H9 (cell line): ENCODE data around the gene MYOM1. TPM values are rescaled to one million over a fixed set of nuclear protein-coding genes. Genes with fewer than 3 reads are reported as not detected.

Experiments used
- DNase-seq: peaks from one replicate; pipeline ENCODE4 v3.0.0-alpha.2; 2017
- H2AFZ ChIP-seq: one replicate; pipeline ENCODE4 v1.6.1; 2013; ENCODE audit warnings: mild to moderate bottlenecking, low read length, control low read depth, moderate library complexity
- H2AK5ac ChIP-seq: 2 replicates; pipeline ENCODE4 v1.6.1; 2013; ENCODE audit warnings: low read length, control low read depth, mixed read lengths; ENCODE audit not compliant: insufficient read length
- H2BK120ac ChIP-seq: one replicate; pipeline ENCODE4 v1.6.1; 2013; ENCODE audit warnings: low read depth, mild to moderate bottlenecking, low read length, control low read depth, inconsistent platforms; ENCODE audit not compliant: poor library complexity, severe bottlenecking
- H2BK12ac ChIP-seq: 2 replicates; pipeline ENCODE4 v1.6.1; 2013; ENCODE audit warnings: low read length, control low read depth, mixed read lengths, low read depth; ENCODE audit not compliant: insufficient read length
- H2BK15ac ChIP-seq: 2 replicates; pipeline ENCODE4 v1.6.1; 2013; ENCODE audit warnings: low read depth, low read length, control low read depth
- H2BK20ac ChIP-seq: one replicate; pipeline ENCODE4 v1.6.1; 2013; ENCODE audit warnings: low read depth, mild to moderate bottlenecking, low read length, control low read depth, inconsistent platforms; ENCODE audit not compliant: poor library complexity, severe bottlenecking
- H2BK5ac ChIP-seq: 2 replicates; pipeline ENCODE4 v1.6.1; 2013; ENCODE audit warnings: low read length, control low read depth, mixed read lengths; ENCODE audit not compliant: insufficient read length
- H3K14ac ChIP-seq: 2 replicates; pipeline ENCODE4 v1.6.1; 2013; ENCODE audit warnings: low read length, control low read depth; ENCODE audit not compliant: insufficient read depth
- H3K18ac ChIP-seq: 2 replicates; pipeline ENCODE4 v1.6.1; 2013; ENCODE audit warnings: low read depth, mild to moderate bottlenecking, mixed read lengths, low read length, control low read depth; ENCODE audit not compliant: insufficient read length
- H3K23ac ChIP-seq: 2 replicates; pipeline ENCODE4 v1.6.1; 2013; ENCODE audit warnings: low read length, control low read depth, mixed read lengths, low read depth; ENCODE audit not compliant: insufficient read length
- H3K23me2 ChIP-seq: 2 replicates; pipeline ENCODE4 v1.6.1; 2013; ENCODE audit warnings: low read depth, mild to moderate bottlenecking, mixed read lengths, low read length, control low read depth; ENCODE audit not compliant: insufficient read length, poor library complexity, severe bottlenecking
- H3K27ac ChIP-seq: 2 replicates; pipeline ENCODE4 v1.5.1; 2013; ENCODE audit warnings: low read length, control low read depth, mixed read lengths, low read depth; ENCODE audit not compliant: insufficient read length
- H3K27me3 ChIP-seq: 2 replicates; pipeline ENCODE4 v1.6.1; 2013; ENCODE audit warnings: low read length, control low read depth, inconsistent platforms; ENCODE audit not compliant: insufficient read depth
- H3K4ac ChIP-seq: 2 replicates; pipeline ENCODE4 v1.6.1; 2013; ENCODE audit warnings: low read depth, mild to moderate bottlenecking, control low read depth, inconsistent platforms, low read length, moderate library complexity
- H3K4me1 ChIP-seq: 2 replicates; pipeline ENCODE4 v1.6.1; 2013; ENCODE audit warnings: low read length, control low read depth, inconsistent platforms; ENCODE audit not compliant: insufficient read depth
- H3K4me2 ChIP-seq: 2 replicates; pipeline ENCODE4 v1.6.1; 2013; ENCODE audit warnings: low read length, control low read depth, mixed read lengths; ENCODE audit not compliant: insufficient read length, insufficient read depth
- H3K56ac ChIP-seq: 2 replicates; pipeline ENCODE4 v1.6.1; 2013; ENCODE audit warnings: low read depth, mild to moderate bottlenecking, mixed read lengths, low read length, control low read depth; ENCODE audit not compliant: insufficient read length
- H3K79me1 ChIP-seq: 2 replicates; pipeline ENCODE4 v1.6.1; 2013; ENCODE audit warnings: low read depth, mild to moderate bottlenecking, moderate library complexity, low read length, control low read depth, inconsistent platforms; ENCODE audit not compliant: insufficient read depth, poor library complexity, severe bottlenecking
- H3K79me2 ChIP-seq: 2 replicates; pipeline ENCODE4 v1.6.1; 2013; ENCODE audit warnings: low read length, control low read depth, inconsistent platforms; ENCODE audit not compliant: insufficient read depth
- H3K9ac ChIP-seq: 2 replicates; pipeline ENCODE4 v1.6.1; 2013; ENCODE audit warnings: low read length, control low read depth, mixed read lengths; ENCODE audit not compliant: insufficient read length; ENCODE audit errors: extremely low read depth
- H3K9me3 ChIP-seq: one replicate; pipeline ENCODE4 v1.6.1; 2013; ENCODE audit warnings: low read depth, low read length, inconsistent platforms; ENCODE audit not compliant: control insufficient read depth
- H3T11ph ChIP-seq: one replicate; pipeline ENCODE4 v1.6.1; 2013; ENCODE audit warnings: mild to moderate bottlenecking, low read length, control low read depth, inconsistent platforms
- H4K20me1 ChIP-seq: one replicate; pipeline ENCODE4 v1.6.1; 2013; ENCODE audit not compliant: control insufficient read depth, insufficient read length, insufficient read depth
- H4K5ac ChIP-seq: 2 replicates; pipeline ENCODE4 v1.6.1; 2013; ENCODE audit warnings: low read depth, mild to moderate bottlenecking, mixed read lengths, low read length, control low read depth; ENCODE audit not compliant: insufficient read length
- H4K8ac ChIP-seq: replicated peaks from 2 replicates; pipeline ENCODE4 v1.6.1; 2013; ENCODE audit warnings: low read length, control low read depth, mixed read lengths, low read depth; ENCODE audit not compliant: insufficient read length
- H4K91ac ChIP-seq: 2 replicates; pipeline ENCODE4 v1.6.1; 2013; ENCODE audit warnings: low read depth, mild to moderate bottlenecking, moderate library complexity, mixed read lengths, low read length, control low read depth; ENCODE audit not compliant: insufficient read length
- H3K27ac Mint-ChIP-seq, 3 experiments: 2 replicates in 2 of 3; 3 replicates in 1 of 3; pipeline ENCODE4 v1.8.0; 2020 to 2021; ENCODE audit warnings: mixed read lengths in 3 of 3, mild to moderate bottlenecking in 1 of 3, moderate library complexity in 1 of 3
- H3K27me3 Mint-ChIP-seq: 2 replicates; pipeline ENCODE4 v1.8.0; 2021; ENCODE audit warnings: low read depth, mild to moderate bottlenecking, moderate library complexity, mixed read lengths
- H3K36me3 Mint-ChIP-seq, 3 experiments: 2 replicates in 2 of 3; 3 replicates in 1 of 3; pipeline ENCODE4 v1.8.0; 2020 to 2021; ENCODE audit warnings: low read depth in 3 of 3, mixed read lengths in 3 of 3; ENCODE audit not compliant: insufficient read depth in 1 of 3
- H3K4me1 Mint-ChIP-seq, 2 experiments: 2 replicates each; pipeline ENCODE4 v1.8.0; 2020; ENCODE audit warnings: mixed read lengths in 2 of 2
- H3K4me3 Mint-ChIP-seq, 2 experiments: 2 replicates in 1 of 2; 3 replicates in 1 of 2; pipeline ENCODE4 v1.8.0; 2020 to 2021; ENCODE audit warnings: mild to moderate bottlenecking in 2 of 2, mixed read lengths in 2 of 2, moderate library complexity in 1 of 2
- H3K9me3 Mint-ChIP-seq, 2 experiments: 2 replicates in 1 of 2; 3 replicates in 1 of 2; pipeline ENCODE4 v1.8.0; 2020; ENCODE audit warnings: mild to moderate bottlenecking in 2 of 2, mixed read lengths in 2 of 2, moderate library complexity in 1 of 2
- WGBS: extraction: QIAGEN DNeasy Blood & Tissue Kit; methylation state at CpG from one replicate; pipeline ENCODE4 v1.1.7; 2013; ENCODE audit warnings: missing lambda C conversion rate, low lambda C conversion rate, mixed read lengths; ENCODE audit not compliant: insufficient read length; ENCODE audit errors: extremely low coverage; 5-methylcytosine and 5-hydroxymethylcytosine counted together
- total RNA-seq: library from RNA; stranded (reverse); gene quantifications from 2 replicates; pipeline ENCODE4 v1.2.1, GENCODE V29; 2021
- TF ChIP-seq, protein P1 (sequence below): fragments of 200-600 bp; sonication (generic); conservative IDR thresholded peaks from 3 replicates; pipeline ENCODE4 v1.8.0; 2021; ENCODE audit warnings: antibody characterized with exemption, mild to moderate bottlenecking

MYOM1 gene
- total RNA-seq, 1 experiment from 2014 or later, result 0.17 TPM

DNA sequence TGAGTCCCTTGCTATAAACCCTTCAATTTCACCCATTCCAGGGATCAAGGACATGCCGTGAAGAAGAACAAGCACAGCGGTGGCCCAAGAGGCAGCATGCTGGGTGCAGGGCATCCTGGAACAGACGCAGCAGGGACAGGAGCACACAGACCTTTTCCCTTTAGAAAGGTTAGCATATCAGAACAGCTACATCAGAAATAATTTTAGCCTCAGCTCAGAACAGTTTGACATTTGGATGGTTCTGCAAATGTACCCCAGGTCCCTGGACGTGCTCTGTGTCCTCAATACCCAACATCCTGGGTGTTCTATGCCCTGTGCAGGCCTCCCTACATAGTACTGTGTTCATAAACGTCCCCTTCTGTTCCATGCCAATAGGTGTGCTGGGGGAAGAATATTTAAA is 80.4 kb downstream of the MYOM1 start:
- Mint-ChIP-seq H3K36me3 (peaks cover 0 to 11% (median 0%) of the 10 kb centered on the region in 3 experiments; a peak in 2 of 7 replicates), H3K4me1 (peaks cover 4% of the 10 kb centered on the region in 2 experiments), H3K4me3 (no peak overlapping the region), H3K9me3 (peaks cover 8 to 10% of the 10 kb centered on the region in 2 experiments; a peak in 4 of 5 replicates), H3K27me3 (no peaks in the 10 kb centered on the region; the same call in 1 of the 2 replicates), H3K27ac (no peak overlapping the region)
- Histone ChIP-seq H2AK5ac (no peak overlapping the region), H3K27ac (no peak overlapping the region), H3K9ac (no peak overlapping the region), H3K56ac (no peak overlapping the region), H2AFZ (no peak overlapping the region), H3K23ac (no peak overlapping the region), H2BK120ac (no peak overlapping the region), H3K4ac (no peak overlapping the region), H3K4me2 (no peak overlapping the region), H4K20me1 (no peaks in the 10 kb centered on the region), H2BK15ac (no peak overlapping the region), H3K14ac (no peak overlapping the region), H2BK5ac (no peak overlapping the region), H2BK12ac (no peak overlapping the region), H3K4me1 (no peaks in the 10 kb centered on the region), H3K27me3 (no peaks in the 10 kb centered on the region), H4K91ac (no peak overlapping the region), H4K5ac (no peak overlapping the region), H3K18ac (no peak overlapping the region), H2BK20ac (no peak overlapping the region), H3K79me1 (no peaks in the 10 kb centered on the region), H3K9me3 (no peaks in the 10 kb centered on the region), H3K23me2 (no peaks in the 10 kb centered on the region), H3T11ph (no peak overlapping the region), H4K8ac (no peak overlapping the region), H3K79me2 (no peaks in the 10 kb centered on the region)
- TF ChIP-seq, protein P1, sequence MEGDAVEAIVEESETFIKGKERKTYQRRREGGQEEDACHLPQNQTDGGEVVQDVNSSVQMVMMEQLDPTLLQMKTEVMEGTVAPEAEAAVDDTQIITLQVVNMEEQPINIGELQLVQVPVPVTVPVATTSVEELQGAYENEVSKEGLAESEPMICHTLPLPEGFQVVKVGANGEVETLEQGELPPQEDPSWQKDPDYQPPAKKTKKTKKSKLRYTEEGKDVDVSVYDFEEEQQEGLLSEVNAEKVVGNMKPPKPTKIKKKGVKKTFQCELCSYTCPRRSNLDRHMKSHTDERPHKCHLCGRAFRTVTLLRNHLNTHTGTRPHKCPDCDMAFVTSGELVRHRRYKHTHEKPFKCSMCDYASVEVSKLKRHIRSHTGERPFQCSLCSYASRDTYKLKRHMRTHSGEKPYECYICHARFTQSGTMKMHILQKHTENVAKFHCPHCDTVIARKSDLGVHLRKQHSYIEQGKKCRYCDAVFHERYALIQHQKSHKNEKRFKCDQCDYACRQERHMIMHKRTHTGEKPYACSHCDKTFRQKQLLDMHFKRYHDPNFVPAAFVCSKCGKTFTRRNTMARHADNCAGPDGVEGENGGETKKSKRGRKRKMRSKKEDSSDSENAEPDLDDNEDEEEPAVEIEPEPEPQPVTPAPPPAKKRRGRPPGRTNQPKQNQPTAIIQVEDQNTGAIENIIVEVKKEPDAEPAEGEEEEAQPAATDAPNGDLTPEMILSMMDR, result no peak
- no CpG with 5 or more reads among the region's 5 CpGs for WGBS
- no peak for DNase-seq
